ENCODE data around the gene PSMD3.
"Not testable (repeated sequence)": the region's sequence is repeated elsewhere in the genome, so short reads cannot be mapped to it uniquely, and the experiment has no call there.

The PSMD3 gene

DNA sequence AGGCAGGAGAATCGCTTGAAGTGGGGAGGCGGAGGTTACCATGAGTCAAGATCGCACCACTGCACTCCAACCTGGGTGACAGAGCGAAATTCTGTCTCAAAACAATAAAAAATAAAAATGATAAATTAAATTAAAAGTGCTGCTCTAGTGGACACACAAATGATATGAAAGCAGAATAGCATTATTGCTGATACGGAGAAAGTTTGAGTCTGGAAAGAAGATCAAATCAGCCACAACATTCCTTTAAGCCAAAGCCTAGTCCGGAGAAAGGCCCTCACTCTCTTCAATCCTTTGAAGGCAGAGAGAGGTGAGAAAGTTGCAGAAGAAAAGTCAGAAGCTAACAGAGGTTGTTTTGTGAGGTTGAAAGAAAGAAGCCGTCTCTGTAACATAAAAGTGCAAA is 19.6 kb downstream of the PSMD3 start:
- DNase-seq, result no peak

GRCh38 chr17:40001335-40001734 is 20.7 kb downstream of the PSMD3 start:
- DNase-seq, result not testable (repeated sequence)

DNA sequence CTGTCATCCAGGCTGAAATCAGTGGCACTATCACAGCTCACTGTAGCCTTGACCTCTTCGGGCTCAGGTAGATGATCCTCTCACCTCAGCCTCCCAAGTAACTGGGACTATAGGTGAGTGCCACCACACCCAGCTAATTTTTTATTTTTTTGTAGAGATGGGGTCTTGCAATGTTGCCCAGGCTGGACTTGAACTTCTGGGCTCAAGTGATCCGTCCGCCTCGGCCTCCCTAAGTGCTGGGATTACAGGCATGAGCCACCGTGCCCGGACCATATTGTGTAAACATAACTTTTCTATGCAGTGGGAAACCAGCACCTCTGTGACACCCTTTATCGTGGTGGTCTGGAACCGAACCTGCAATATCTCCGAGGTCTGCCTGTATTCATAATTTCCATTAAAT is 23.5 kb downstream of the PSMD3 start:
- DNase-seq, result no peak

DNA sequence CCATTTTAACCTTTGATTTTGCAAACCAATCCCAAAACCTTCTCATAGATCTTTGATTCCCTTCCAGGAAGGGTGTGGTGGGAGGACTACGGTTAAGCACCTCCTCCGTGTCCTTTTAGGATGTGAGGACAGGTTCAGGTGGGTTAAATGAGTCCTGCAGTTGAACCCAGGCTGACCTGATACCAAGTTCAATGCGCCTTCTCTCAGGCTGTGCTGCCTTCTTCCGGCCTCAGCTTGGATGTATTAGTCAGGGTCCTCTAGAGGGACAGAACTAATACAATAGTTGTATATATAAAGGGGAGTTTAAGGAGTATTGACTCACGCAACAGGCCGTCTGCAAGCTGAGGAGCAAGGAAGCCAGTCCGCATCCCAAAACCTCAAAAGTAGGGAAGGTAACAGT is 24.1 kb downstream of the PSMD3 start:
- no peak for DNase-seq

GRCh38 chr17:40005520-40005919 is 24.9 kb downstream of the PSMD3 start:
- DNase-seq, result no peak

DNA sequence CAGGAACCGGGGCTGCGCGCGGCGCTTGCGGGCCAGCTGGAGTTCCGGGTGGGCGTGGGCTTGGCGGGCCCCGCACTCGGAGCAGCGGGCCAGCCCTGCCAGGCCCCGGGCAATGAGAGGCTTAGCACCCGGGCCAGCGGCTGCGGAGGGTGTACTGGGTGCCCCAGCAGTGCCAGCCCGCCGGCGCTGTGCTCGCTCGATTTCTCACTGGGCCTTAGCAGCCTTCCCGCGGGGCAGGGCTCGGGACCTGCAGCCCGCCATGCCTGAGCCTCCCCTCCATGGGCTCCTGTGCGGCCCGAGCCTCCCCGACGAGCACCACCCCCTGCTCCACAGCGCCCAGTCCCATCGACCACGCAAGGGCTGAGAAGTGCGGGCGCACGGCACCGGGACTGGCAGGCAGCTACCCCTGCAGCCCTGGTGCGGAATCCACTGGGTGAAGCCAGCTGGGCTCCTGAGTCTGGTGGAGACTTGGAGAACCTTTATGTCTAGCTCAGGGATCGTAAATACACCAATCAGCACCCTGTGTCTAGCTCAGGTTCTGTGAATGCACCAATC is 30.4 kb downstream of the PSMD3 start:
- DNase-seq, result not testable (repeated sequence)

- not testable (repeated sequence) for DNase-seq
These were observed 31.5 kb downstream of the PSMD3 start for GRCh38 chr17:40012017-40012647.

GRCh38 chr17:40014375-40014980 is 33.9 kb downstream of the PSMD3 start:
- no peak for DNase-seq

DNA sequence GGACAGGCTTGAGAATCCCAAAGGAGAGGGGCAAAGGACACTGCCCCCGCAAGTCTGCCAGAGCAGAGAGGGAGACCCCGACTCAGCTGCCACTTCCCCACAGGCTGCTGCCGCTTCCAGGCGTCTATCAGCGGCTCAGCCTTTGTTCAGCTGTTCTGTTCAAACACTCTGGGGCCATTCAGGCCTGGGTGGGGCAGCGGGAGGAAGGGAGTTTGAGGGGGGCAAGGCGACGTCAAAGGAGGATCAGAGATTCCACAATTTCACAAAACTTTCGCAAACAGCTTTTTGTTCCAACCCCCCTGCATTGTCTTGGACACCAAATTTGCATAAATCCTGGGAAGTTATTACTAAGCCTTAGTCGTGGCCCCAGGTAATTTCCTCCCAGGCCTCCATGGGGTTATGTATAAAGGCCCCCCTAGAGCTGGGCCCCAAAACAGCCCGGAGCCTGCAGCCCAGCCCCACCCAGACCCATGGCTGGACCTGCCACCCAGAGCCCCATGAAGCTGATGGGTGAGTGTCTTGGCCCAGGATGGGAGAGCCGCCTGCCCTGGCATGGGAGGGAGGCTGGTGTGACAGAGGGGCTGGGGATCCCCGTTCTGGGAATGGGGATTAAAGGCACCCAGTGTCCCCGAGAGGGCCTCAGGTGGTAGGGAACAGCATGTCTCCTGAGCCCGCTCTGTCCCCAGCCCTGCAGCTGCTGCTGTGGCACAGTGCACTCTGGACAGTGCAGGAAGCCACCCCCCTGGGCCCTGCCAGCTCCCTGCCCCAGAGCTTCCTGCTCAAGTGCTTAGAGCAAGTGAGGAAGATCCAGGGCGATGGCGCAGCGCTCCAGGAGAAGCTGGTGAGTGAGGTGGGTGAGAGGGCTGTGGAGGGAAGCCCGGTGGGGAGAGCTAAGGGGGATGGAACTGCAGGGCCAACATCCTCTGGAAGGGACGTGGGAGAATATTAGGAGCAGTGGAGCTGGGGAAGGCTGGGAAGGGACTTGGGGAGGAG is 34.7 kb downstream of the PSMD3 start, which contains the start of gene CSF3:
Gene CSF3 (plus strand): TSS at position 436 of the 993 bp plus-strand sequence. CDS start 35 bp downstream, at position 471.
- DNase-seq, result no peak

DNA sequence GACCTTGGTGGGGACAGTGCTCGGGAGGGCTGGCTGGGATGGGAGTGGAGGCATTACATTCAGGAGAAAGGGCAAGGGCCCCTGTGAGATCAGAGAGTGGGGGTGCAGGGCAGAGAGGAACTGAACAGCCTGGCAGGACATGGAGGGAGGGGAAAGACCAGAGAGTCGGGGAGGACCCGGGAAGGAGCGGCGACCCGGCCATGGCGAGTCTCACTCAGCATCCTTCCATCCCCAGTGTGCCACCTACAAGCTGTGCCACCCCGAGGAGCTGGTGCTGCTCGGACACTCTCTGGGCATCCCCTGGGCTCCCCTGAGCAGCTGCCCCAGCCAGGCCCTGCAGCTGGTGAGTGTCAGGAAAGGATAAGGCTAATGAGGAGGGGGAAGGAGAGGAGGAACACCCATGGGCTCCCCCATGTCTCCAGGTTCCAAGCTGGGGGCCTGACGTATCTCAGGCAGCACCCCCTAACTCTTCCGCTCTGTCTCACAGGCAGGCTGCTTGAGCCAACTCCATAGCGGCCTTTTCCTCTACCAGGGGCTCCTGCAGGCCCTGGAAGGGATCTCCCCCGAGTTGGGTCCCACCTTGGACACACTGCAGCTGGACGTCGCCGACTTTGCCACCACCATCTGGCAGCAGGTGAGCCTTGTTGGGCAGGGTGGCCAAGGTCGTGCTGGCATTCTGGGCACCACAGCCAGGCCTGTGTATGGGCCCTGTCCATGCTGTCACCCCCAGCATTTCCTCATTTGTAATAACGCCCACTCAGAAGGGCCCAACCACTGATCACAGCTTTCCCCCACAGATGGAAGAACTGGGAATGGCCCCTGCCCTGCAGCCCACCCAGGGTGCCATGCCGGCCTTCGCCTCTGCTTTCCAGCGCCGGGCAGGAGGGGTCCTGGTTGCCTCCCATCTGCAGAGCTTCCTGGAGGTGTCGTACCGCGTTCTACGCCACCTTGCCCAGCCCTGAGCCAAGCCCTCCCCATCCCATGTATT is 35.7 kb downstream of the PSMD3 start:
- DNase-seq, result no peak

GRCh38 chr17:40017422-40018080 is 36.9 kb downstream of the PSMD3 start:
- no peak for DNase-seq

DNA sequence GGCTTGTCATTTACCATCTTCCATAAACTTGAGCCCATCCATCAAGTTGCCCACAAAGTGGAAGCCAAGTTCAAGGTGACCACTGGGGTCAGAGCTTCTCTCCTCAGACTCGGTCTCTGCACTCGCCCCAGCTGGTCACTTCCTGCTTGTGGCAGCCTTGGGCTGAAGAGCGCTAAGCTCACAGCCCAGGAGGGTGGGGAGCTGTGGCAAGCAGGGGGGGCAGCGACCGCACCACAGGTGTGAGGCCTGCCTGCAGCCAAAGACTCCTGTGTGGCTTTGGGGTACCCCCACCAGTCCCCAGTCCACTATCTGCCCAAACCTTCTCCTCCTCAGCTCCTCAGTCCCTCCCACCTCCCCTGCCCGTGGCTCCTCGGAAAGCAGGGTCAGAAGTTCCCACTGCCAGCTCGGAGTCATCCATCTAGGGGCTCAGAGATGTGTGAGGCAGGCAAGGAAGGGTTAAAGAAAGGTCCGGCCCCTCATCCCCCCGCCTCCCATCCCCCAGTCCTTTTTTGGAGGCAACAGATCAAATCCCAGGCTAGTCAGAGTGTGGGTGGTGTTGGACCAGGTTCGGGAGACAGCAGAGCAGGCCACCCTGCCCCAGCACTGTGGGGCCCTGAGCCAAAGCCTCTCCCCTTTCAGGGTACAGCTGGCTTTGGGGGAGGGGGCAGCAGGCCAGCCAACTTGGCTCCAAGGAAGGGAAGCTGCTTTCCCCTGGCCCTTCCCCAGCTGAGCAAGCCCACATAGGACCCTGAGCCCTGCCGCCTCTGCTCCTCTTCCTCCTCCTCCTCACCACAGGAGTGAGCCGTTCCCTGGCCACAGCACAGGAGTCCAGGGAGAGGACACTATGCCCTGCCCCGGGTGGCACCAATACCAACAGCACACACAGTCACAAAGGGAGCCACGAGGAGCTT is 37.9 kb downstream of the PSMD3 start:
- DNase-seq, result no peak

DNA sequence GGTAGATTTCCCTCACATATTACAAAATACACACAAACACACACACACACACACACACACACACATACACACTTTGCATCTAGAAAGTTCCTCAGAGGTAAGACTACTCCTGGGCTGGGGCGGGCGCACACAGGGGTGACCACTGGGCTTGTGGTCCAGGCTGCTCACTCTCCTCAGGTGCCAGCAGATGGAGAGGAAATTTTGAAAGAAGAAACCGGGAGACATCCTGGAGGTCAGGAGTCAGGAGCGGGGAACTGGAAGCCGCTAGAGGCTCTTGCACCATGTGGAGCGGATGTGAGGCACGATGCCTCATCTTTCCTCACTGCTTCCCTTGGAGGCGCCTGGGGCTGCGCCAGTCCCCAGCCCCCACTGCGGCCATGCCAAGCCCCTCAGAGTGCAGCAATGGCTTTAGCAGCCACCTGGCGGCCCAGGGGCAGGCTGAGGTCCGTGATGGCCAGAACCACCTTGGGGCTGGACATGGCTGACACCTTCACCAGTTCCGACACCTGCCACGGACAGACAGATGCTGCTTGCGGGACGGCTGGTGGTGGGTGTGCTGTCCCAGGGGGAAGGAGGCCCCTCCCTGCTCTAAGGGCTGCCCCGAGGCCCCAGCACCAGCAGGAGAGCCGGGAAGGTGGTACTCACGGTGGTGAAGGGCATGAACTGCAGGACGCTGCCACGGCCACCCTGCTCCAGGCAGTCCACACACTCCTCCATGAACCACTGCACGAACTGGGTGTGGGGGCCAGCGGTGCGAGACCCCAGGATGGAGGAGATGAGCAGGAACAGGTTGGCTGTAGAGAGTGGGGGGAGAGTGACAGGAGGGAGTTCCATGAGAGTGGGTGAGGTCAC is 38.8 kb downstream of the PSMD3 start:
- no peak for DNase-seq

GRCh38 chr17:40020146-40020545 is 39.5 kb downstream of the PSMD3 start:
- no peak for DNase-seq

GRCh38 chr17:40021451-40021971 is 40.9 kb downstream of the PSMD3 start:
- DNase-seq, result no peak

GRCh38 chr17:40022497-40022896 is 41.9 kb downstream of the PSMD3 start:
- DNase-seq, result no peak

- DNase-seq, result no peak
These were observed 42.4 kb downstream of the PSMD3 start for GRCh38 chr17:40022961-40023541.

GRCh38 chr17:40023590-40024292 is 43.1 kb downstream of the PSMD3 start:
- no peak for DNase-seq

All from NCI-H187 treated with DMSO at 0.1 percent for 48 hours (cell line).